CD14-positive monocyte (primary cell): Measurements from ENCODE around the gene DTX2. TPM values are rescaled to one million over a fixed set of nuclear protein-coding genes. Genes with fewer than 3 reads are reported as not detected.
A peak's percentile ranks its signal among the peaks of the same experiment; 100 is the strongest.
"Not testable (repeated sequence)": the region's sequence is repeated elsewhere in the genome, so short reads cannot be mapped to it uniquely, and the experiment has no call there.

ENCODE experiments used
- DNase-seq, 3 donors: peaks; one replicate each; pipeline ENCODE4 v3.0.0-alpha.2; 2011 to 2022
- H2AFZ ChIP-seq: 2 replicates; pipeline ENCODE4 v1.6.0; 2012; ENCODE audit warnings: mild to moderate bottlenecking, low read depth, low read length, inconsistent platforms; ENCODE audit not compliant: insufficient read depth, poor library complexity, severe bottlenecking
- H3K27ac ChIP-seq, 2 donors: 1 replicate in 1 of 2; 2 replicates in 1 of 2; pipeline ENCODE4 v1.5.1; 2012 to 2013; ENCODE audit warnings: low read length in 2 of 2, control low read depth in 1 of 2, inconsistent platforms in 1 of 2, low read depth in 1 of 2, mild to moderate bottlenecking in 1 of 2
- H3K27me3 ChIP-seq, 2 donors: one replicate each; pipeline versions ENCODE4 v1.6.0 to v1.6.1; 2011 to 2013; ENCODE audit warnings: low read length in 2 of 2; ENCODE audit not compliant: control insufficient read depth in 2 of 2, insufficient read depth in 2 of 2
- H3K36me3 ChIP-seq, 2 donors: replicated peaks in 1 of 2; 1 replicate in 1 of 2; 2 replicates in 1 of 2; pipeline versions ENCODE4 v1.5.1 to v1.6.1; 2012 to 2013; ENCODE audit warnings: low read length in 2 of 2, control low read depth in 1 of 2, inconsistent platforms in 1 of 2, mild to moderate bottlenecking in 1 of 2; ENCODE audit not compliant: insufficient read depth in 2 of 2, control insufficient read depth in 1 of 2
- H3K4me1 ChIP-seq, 2 donors: 1 replicate in 1 of 2; 2 replicates in 1 of 2; pipeline versions ENCODE4 v1.5.1 to v1.6.1; 2012 to 2013; ENCODE audit warnings: low read length in 2 of 2, control low read depth in 1 of 2, inconsistent platforms in 1 of 2, mild to moderate bottlenecking in 1 of 2, moderate library complexity in 1 of 2; ENCODE audit not compliant: insufficient read depth in 2 of 2, control insufficient read depth in 1 of 2
- H3K4me2 ChIP-seq: replicated peaks from 2 replicates; pipeline ENCODE3; 2012; ENCODE audit warnings: low read length, moderate library complexity, mild to moderate bottlenecking; ENCODE audit not compliant: poor library complexity, severe bottlenecking; ENCODE audit errors: extremely low read depth
- H3K4me3 ChIP-seq, 3 experiments: fragments of 200-600 bp in 1 of 3; sonication (generic) in 1 of 3; replicated peaks in 1 of 3; 1 replicate in 2 of 3; 2 replicates in 1 of 3; pipeline ENCODE4 v1.5.1; 2011 to 2013; ENCODE audit warnings: low read length in 3 of 3, mild to moderate bottlenecking in 3 of 3, control low read depth in 2 of 3, low read depth in 2 of 3, inconsistent platforms in 1 of 3, moderate library complexity in 1 of 3
- H3K79me2 ChIP-seq: 2 replicates; pipeline ENCODE4 v1.6.0; 2012; ENCODE audit warnings: mild to moderate bottlenecking, control low read depth, inconsistent platforms, low read length, moderate library complexity; ENCODE audit not compliant: insufficient read depth
- H3K9ac ChIP-seq: 2 replicates; pipeline ENCODE4 v1.6.0; 2017; ENCODE audit warnings: low read length, mild to moderate bottlenecking; ENCODE audit not compliant: insufficient read depth, poor library complexity, severe bottlenecking
- H3K9me3 ChIP-seq, 2 donors: replicated peaks in 1 of 2; 1 replicate in 1 of 2; 2 replicates in 1 of 2; pipeline versions ENCODE4 v1.5.1 to v1.6.1; 2012 to 2013; ENCODE audit warnings: low read length in 2 of 2, control low read depth in 1 of 2; ENCODE audit not compliant: control insufficient read depth in 1 of 2, insufficient read depth in 1 of 2
- H4K20me1 ChIP-seq: 2 replicates; pipeline ENCODE4 v1.6.0; 2012; ENCODE audit warnings: mild to moderate bottlenecking, low read length, control low read depth, moderate library complexity; ENCODE audit not compliant: insufficient read depth
- H3K27ac Mint-ChIP-seq, 7 donors: one replicate each; pipeline ENCODE4 v1.8.0; 2020; ENCODE audit warnings: mild to moderate bottlenecking in 7 of 7, mixed read lengths in 7 of 7, moderate library complexity in 6 of 7, inconsistent platforms in 2 of 7
- H3K27me3 Mint-ChIP-seq, 3 donors: one replicate each; pipeline ENCODE4 v1.8.0; 2021 to 2022; ENCODE audit warnings: low read depth in 3 of 3, mild to moderate bottlenecking in 3 of 3, mixed read lengths in 3 of 3, moderate library complexity in 3 of 3, inconsistent platforms in 1 of 3
- H3K36me3 Mint-ChIP-seq, 2 donors: one replicate each; pipeline ENCODE4 v1.8.0; 2020; ENCODE audit warnings: mixed read lengths in 2 of 2, inconsistent platforms in 1 of 2, mild to moderate bottlenecking in 1 of 2
- H3K4me1 Mint-ChIP-seq: one replicate; pipeline ENCODE4 v1.8.0; 2020; ENCODE audit warnings: mild to moderate bottlenecking, mixed read lengths
- H3K4me3 Mint-ChIP-seq, 2 donors: one replicate each; pipeline ENCODE4 v1.8.0; 2020; ENCODE audit warnings: mild to moderate bottlenecking in 2 of 2, mixed read lengths in 2 of 2, moderate library complexity in 1 of 2
- H3K9me3 Mint-ChIP-seq, 7 donors: one replicate each; pipeline ENCODE4 v1.8.0; 2020 to 2022; ENCODE audit warnings: mixed read lengths in 7 of 7, mild to moderate bottlenecking in 6 of 7, moderate library complexity in 6 of 7, inconsistent platforms in 2 of 7
- WGBS: methylation state at CpG from one replicate; pipeline ENCODE4 v1.1.5; 2013; ENCODE audit warnings: missing lambda C conversion rate; ENCODE audit not compliant: insufficient coverage; 5-methylcytosine and 5-hydroxymethylcytosine counted together
- intact Hi-C, 2 donors: fragments of 100-400 bp; cut with micrococcal nuclease; formaldehyde crosslinking; loops; one replicate each; pipeline versions ENCODE4 v1.15.0 to v1.15.1; 2023
- polyA plus RNA-seq, 3 donors: library from polyadenylated mRNA; depleted of rRNA in 1 of 3; unstranded in 2 of 3; stranded (reverse) in 1 of 3; fragments of 300-500 nt in 2 of 3; fragments of >200 nt in 1 of 3; fragmentation: Illumina TruSeq in 2 of 3; gene quantifications; 1 replicate in 2 of 3; 2 replicates in 1 of 3; pipeline ENCODE4 v1.2.3, GENCODE V29; 2012 to 2021
- TF ChIP-seq, protein P1 (sequence below): fragments of 200-600 bp; IDR thresholded peaks from one replicate; pipeline ENCODE4 v1.8.0; 2022; ENCODE audit warnings: antibody characterized with exemption, mild to moderate bottlenecking

DTX2 gene
- polyA plus RNA-seq, 3 donors, result 11.3 to 35.2 (median 20.2) TPM

DNA sequence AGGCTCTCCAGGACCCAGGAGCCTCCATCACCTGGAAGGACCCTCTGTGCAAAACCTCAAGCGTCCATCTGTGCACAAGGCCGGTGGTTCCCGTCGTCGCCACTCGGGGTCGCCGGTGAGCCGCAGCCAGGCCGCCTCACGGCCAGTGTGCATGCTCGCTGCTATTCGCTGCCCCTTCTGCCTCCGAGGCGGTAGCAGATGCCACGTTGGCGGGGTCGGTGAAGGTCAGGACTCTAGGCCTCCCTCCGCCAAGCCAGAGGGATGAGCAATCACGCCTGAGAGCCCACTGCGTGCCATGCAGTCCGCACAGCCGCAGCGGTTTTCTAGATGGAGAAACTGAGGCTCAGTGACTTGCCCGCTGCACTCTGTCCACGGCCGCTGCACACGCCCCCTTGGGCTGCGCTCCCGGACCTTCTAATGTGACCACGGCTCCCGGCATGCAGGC, 54.5 kb downstream of the DTX2 start:
- WGBS, result 15% methylated on average over 32 of the region's 32 CpGs
- Histone ChIP-seq H3K4me3 (no peak overlapping the region), H3K36me3 (no peaks in the 10 kb centered on the region), H3K4me1 (no peaks in the 10 kb centered on the region), H3K27ac (no peak overlapping the region), H3K4me2 (no peak overlapping the region), H3K27me3 (no peaks in the 10 kb centered on the region), H3K9ac (no peak overlapping the region), H4K20me1 (no peaks in the 10 kb centered on the region), H3K79me2 (no peaks in the 10 kb centered on the region), H3K9me3 (no peaks in the 10 kb centered on the region), H2AFZ (peak overlapping the region; percentile 48)
- Mint-ChIP-seq H3K9me3 (no peaks in the 10 kb centered on the region), H3K4me1 (no peaks in the 10 kb centered on the region), H3K27me3 (peaks cover 0 to 1% (median 0%) of the 10 kb centered on the region in 3 donors), H3K27ac (no peak overlapping the region), H3K4me3 (no peak overlapping the region), H3K36me3 (no peaks in the 10 kb centered on the region)
- TF ChIP-seq, protein P1, sequence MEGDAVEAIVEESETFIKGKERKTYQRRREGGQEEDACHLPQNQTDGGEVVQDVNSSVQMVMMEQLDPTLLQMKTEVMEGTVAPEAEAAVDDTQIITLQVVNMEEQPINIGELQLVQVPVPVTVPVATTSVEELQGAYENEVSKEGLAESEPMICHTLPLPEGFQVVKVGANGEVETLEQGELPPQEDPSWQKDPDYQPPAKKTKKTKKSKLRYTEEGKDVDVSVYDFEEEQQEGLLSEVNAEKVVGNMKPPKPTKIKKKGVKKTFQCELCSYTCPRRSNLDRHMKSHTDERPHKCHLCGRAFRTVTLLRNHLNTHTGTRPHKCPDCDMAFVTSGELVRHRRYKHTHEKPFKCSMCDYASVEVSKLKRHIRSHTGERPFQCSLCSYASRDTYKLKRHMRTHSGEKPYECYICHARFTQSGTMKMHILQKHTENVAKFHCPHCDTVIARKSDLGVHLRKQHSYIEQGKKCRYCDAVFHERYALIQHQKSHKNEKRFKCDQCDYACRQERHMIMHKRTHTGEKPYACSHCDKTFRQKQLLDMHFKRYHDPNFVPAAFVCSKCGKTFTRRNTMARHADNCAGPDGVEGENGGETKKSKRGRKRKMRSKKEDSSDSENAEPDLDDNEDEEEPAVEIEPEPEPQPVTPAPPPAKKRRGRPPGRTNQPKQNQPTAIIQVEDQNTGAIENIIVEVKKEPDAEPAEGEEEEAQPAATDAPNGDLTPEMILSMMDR, result peak; percentile 90
- DNase-seq, result peak in 2 of 3 donors; percentile 28 to 30
- intact Hi-C loops, result no loop called here

DNA sequence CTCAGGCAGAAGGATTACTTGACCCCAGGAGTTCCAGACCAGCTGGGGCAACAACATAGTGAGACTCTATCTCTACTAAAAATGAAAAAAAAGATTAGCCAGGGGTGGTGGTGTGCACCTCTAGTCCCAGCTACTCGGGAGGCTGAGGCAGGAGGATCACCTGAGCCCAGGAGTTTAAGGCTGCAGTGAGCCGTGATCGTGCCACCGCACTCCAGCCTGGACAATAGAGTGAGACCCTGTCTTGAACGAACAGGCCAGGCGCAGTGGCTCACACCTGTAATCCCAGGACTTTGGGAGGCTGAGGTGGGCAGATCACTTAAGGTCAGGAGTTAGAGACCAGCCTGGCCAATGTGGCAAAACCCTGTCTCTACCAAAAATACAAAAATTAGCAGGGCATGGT, 55.4 kb downstream of the DTX2 start:
- H3K27ac Mint-ChIP-seq, H3K9ac ChIP-seq, H3K9me3 ChIP-seq, H3K4me1 Mint-ChIP-seq, H3K27me3 Mint-ChIP-seq, H3K4me2 ChIP-seq, H3K36me3 Mint-ChIP-seq, intact Hi-C loops, DNase-seq, H3K36me3 ChIP-seq, H3K79me2 ChIP-seq, H3K27me3 ChIP-seq, H3K4me3 ChIP-seq, H3K27ac ChIP-seq, H2AFZ ChIP-seq, H3K4me1 ChIP-seq, H3K9me3 Mint-ChIP-seq, H4K20me1 ChIP-seq, H3K4me3 Mint-ChIP-seq: not testable (repeated sequence)
- no CpG with 5 or more reads among the region's 6 CpGs for WGBS

DNA sequence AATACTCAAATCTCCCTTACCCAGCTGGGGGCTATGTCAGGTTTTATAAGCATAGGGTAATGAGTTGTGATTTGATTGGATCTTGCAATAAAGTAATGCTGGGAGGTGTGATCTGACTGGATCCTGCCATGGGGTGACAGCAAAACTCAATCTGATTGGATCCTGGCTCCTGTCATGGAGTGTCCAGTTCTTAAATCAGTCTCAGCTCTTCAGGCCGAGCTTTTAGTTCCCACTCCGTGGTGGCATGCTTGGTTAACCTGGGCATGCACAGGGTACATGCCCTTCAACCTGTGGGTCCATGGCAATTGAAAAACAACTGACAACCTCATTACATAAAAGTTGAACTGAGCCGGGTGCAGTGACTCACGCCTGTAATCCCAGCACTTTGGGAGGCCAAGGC, 64.7 kb downstream of the DTX2 start:
- H3K36me3 Mint-ChIP-seq, H3K4me1 Mint-ChIP-seq, H3K9me3 ChIP-seq, H3K9me3 Mint-ChIP-seq, H3K4me2 ChIP-seq, H3K79me2 ChIP-seq, H3K36me3 ChIP-seq, H3K27me3 ChIP-seq, H3K27me3 Mint-ChIP-seq, H3K9ac ChIP-seq, H2AFZ ChIP-seq, intact Hi-C loops, H3K27ac ChIP-seq, DNase-seq, H3K27ac Mint-ChIP-seq, H3K4me1 ChIP-seq, H3K4me3 Mint-ChIP-seq, H4K20me1 ChIP-seq, H3K4me3 ChIP-seq: not testable (repeated sequence)
- WGBS, result no CpG with 5 or more reads among the region's 4 CpGs

DNA sequence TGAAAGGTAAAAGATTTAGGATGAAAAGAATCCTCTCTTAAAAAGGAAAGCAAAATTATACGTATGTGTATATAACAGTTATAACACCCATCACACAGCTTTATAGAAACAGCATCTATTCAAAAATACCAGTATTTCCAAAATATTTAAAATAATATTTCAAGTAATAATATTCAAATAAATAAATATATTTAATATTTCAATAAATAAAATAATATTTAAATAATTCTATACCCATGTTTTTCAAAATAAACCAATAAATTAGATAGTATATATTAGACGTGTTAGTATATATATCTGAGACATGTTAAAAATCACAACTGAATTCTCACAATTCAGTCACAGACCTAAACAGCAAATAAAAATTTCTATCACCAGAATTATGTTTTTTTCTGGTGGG, 70.1 kb downstream of the DTX2 start:
- H3K4me1 Mint-ChIP-seq, H3K4me3 Mint-ChIP-seq, H3K4me2 ChIP-seq, H3K9ac ChIP-seq, H3K27me3 ChIP-seq, H4K20me1 ChIP-seq, H3K36me3 Mint-ChIP-seq, H3K36me3 ChIP-seq, H3K27ac Mint-ChIP-seq, H3K27ac ChIP-seq, intact Hi-C loops, H2AFZ ChIP-seq, H3K79me2 ChIP-seq, H3K27me3 Mint-ChIP-seq, H3K4me3 ChIP-seq, H3K4me1 ChIP-seq, DNase-seq, H3K9me3 ChIP-seq, H3K9me3 Mint-ChIP-seq: not testable (repeated sequence)
- no CpG with 5 or more reads among the region's 2 CpGs for WGBS
